K562 (cell line): ENCODE results near the gene PIGC. TPM values are rescaled to one million over a fixed set of nuclear protein-coding genes. Genes with fewer than 3 reads are reported as not detected.

Source experiments
- ELF1 ChIP-seq: fragments of 200-800 bp; sonication (Bioruptor generic); IDR thresholded peaks from 2 replicates; pipeline ENCODE4 v1.6.1; 2016; ENCODE audit warnings: missing genetic modification characterization, missing compliant biosample characterization
- NCOA1 ChIP-seq: fragments of 450-650 bp; IDR thresholded peaks from 2 replicates; pipeline ENCODE4 v1.6.1; 2016; ENCODE audit warnings: low read depth
- SREBF1 ChIP-seq: fragments of 150-350 bp; IDR thresholded peaks from 2 replicates; pipeline ENCODE4 v1.6.1; 2014; ENCODE audit warnings: antibody characterized with exemption, low read depth, low read length, borderline replicate concordance
- SRSF9 ChIP-seq: fragments of 200-400 bp; formaldehyde crosslinking; IDR thresholded peaks from 2 replicates; pipeline ENCODE4 v1.6.1; 2017; ENCODE audit warnings: low read depth, low read length, borderline replicate concordance
- polyA plus RNA-seq, 8 experiments: library from polyadenylated mRNA; depleted of rRNA in 4 of 8; stranded (reverse) in 5 of 8; unstranded in 3 of 8; fragments of >200 nt; fragmentation: Nextera tagmentation in 2 of 8; fragmentation: Illumina TruSeq in 1 of 8; extraction: Ambion mirVana in 2 of 8; extraction: Trizol in 1 of 8; gene quantifications; 2 replicates each; pipeline versions ENCODE4 v1.2.1 to v1.2.3, GENCODE V29; 2011 to 2014; ENCODE audit warnings: inconsistent platforms in 1 of 8, missing spikeins in 1 of 8
- total RNA-seq, 7 experiments: library from RNA; depleted of rRNA in 6 of 7; stranded (reverse); fragments of >200 nt in 6 of 7; fragmentation: Illumina TruSeq in 2 of 7; extraction: Trizol in 2 of 7; gene quantifications; 2 replicates each; pipeline versions ENCODE4 v1.2.1 to v1.2.3, GENCODE V29; 2011 to 2021; ENCODE audit warnings: low replicate concordance in 1 of 7
- TF ChIP-seq, protein P1 (sequence below), 3 experiments: fragments of 200-800 bp in 1 of 3; sonication (Bioruptor generic) in 1 of 3; sonication (generic) in 1 of 3; formaldehyde crosslinking in 1 of 3; IDR thresholded peaks; 2 replicates each; pipeline versions ENCODE4 v1.6.1 to v1.8.0; 2016 to 2022; ENCODE audit warnings: mild to moderate bottlenecking in 2 of 3, missing compliant biosample characterization in 2 of 3, missing genetic modification characterization in 2 of 3, missing genetic modification reagents in 1 of 3
- TF ChIP-seq, protein P2 (sequence below): fragments of 450-650 bp; IDR thresholded peaks from 2 replicates; pipeline ENCODE4 v1.6.1; 2016; ENCODE audit warnings: low read depth
- TF ChIP-seq, protein P3 (sequence below): sonication (generic); formaldehyde crosslinking; IDR thresholded peaks from 2 replicates; pipeline ENCODE4 v1.8.0; 2022; ENCODE audit warnings: mild to moderate bottlenecking, missing genetic modification reagents

The PIGC gene
- total and polyA plus RNA-seq, 9 of the 15 experiments (the other 6 are each of a cell fraction or from before 2014, with no cell fraction given), result 30.5 to 97.9 (median 54.7) TPM

DNA sequence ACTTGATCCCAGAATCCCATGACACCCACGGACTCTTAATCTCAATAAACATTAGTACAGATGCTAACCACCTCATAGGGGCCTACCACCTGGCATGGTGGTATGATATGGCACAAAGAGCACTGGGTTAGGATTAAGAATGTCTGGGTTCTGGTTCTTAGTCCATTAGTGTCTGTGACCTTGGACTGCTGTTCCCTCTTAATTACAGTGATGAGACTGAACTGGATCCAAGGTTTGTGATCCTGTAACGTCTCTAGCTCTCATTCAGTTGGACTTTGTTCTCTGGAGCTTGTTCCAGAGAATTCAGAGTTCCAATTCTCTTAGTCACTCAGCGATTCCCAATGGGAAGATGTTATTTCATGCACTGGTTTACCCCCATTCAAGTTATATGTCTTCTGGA lies 23.6 kb upstream of the PIGC start (continued):
- TF ChIP-seq, protein P1, sequence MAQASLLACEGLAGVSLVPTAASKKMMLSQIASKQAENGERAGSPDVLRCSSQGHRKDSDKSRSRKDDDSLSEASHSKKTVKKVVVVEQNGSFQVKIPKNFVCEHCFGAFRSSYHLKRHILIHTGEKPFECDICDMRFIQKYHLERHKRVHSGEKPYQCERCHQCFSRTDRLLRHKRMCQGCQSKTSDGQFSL (CRISPR knock-in tag; IDR thresholded peaks at IDR 0.05), result no peak
- TF ChIP-seq, protein P1 (tag; IDR thresholded peaks at IDR 0.05), result no peak
- TF ChIP-seq, protein P2, sequence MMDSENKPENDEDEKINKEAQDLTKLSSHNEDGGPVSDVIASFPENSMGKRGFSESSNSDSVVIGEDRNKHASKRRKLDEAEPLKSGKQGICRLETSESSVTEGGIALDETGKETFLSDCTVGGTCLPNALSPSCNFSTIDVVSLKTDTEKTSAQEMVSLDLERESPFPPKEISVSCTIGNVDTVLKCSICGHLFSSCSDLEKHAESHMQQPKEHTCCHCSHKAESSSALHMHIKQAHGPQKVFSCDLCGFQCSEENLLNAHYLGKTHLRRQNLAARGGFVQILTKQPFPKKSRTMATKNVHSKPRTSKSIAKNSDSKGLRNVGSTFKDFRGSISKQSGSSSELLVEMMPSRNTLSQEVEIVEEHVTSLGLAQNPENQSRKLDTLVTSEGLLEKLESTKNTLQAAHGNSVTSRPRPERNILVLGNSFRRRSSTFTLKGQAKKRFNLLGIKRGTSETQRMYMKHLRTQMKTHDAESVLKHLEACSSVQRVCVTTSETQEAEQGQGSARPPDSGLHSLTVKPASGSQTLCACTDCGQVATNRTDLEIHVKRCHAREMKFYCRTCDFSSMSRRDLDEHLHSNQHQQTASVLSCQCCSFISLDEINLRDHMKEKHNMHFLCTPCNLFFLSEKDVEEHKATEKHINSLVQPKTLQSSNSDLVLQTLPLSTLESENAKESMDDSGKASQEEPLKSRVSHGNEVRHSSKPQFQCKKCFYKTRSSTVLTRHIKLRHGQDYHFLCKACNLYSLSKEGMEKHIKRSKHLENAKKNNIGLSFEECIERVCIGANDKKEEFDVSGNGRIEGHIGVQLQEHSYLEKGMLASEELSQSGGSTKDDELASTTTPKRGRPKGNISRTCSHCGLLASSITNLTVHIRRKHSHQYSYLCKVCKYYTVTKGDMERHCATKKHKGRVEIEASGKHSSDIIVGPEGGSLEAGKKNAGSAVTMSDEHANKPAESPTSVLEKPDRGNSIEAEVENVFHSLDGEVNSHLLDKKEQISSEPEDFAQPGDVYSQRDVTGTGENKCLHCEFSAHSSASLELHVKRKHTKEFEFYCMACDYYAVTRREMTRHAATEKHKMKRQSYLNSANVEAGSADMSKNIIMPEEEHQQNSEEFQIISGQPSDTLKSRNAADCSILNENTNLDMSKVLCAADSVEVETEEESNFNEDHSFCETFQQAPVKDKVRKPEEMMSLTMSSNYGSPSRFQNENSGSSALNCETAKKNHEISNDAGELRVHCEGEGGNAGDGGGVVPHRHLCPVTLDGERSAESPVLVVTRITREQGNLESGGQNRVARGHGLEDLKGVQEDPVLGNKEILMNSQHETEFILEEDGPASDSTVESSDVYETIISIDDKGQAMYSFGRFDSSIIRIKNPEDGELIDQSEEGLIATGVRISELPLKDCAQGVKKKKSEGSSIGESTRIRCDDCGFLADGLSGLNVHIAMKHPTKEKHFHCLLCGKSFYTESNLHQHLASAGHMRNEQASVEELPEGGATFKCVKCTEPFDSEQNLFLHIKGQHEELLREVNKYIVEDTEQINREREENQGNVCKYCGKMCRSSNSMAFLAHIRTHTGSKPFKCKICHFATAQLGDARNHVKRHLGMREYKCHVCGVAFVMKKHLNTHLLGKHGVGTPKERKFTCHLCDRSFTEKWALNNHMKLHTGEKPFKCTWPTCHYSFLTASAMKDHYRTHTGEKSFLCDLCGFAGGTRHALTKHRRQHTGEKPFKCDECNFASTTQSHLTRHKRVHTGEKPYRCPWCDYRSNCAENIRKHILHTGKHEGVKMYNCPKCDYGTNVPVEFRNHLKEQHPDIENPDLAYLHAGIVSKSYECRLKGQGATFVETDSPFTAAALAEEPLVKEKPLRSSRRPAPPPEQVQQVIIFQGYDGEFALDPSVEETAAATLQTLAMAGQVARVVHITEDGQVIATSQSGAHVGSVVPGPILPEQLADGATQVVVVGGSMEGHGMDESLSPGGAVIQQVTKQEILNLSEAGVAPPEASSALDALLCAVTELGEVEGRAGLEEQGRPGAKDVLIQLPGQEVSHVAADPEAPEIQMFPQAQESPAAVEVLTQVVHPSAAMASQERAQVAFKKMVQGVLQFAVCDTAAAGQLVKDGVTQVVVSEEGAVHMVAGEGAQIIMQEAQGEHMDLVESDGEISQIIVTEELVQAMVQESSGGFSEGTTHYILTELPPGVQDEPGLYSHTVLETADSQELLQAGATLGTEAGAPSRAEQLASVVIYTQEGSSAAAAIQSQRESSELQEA, result no peak
- TF ChIP-seq SRSF9 (no peak), SREBF1 (no peak), ELF1 (tag) (no peak), NCOA1 (no peak)
- TF ChIP-seq, protein P3, sequence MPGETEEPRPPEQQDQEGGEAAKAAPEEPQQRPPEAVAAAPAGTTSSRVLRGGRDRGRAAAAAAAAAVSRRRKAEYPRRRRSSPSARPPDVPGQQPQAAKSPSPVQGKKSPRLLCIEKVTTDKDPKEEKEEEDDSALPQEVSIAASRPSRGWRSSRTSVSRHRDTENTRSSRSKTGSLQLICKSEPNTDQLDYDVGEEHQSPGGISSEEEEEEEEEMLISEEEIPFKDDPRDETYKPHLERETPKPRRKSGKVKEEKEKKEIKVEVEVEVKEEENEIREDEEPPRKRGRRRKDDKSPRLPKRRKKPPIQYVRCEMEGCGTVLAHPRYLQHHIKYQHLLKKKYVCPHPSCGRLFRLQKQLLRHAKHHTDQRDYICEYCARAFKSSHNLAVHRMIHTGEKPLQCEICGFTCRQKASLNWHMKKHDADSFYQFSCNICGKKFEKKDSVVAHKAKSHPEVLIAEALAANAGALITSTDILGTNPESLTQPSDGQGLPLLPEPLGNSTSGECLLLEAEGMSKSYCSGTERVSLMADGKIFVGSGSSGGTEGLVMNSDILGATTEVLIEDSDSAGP, result no peak
